Brain microvascular endothelial cell (primary cell): ENCODE results near the gene TMEM62.

Experiments
- DNase-seq: peaks from one replicate; pipeline ENCODE4 v3.0.0-alpha.2; 2020
- H3K27ac ChIP-seq: fragments of 250-450 bp; sonication (Bioruptor Pico); 2 replicates; pipeline ENCODE4 v1.5.1; 2020; ENCODE audit warnings: mild to moderate bottlenecking, moderate library complexity
- H3K27me3 ChIP-seq: fragments of 250-450 bp; sonication (Bioruptor Pico); replicated peaks from 2 replicates; pipeline ENCODE4 v1.5.1; 2020; ENCODE audit warnings: mild to moderate bottlenecking
- H3K36me3 ChIP-seq: fragments of 250-450 bp; sonication (Bioruptor Pico); replicated peaks from 2 replicates; pipeline ENCODE4 v1.5.1; 2020; ENCODE audit warnings: mild to moderate bottlenecking
- H3K4me3 ChIP-seq: 2 replicates; pipeline ENCODE4 v1.5.1; 2011; ENCODE audit warnings: low read depth, mild to moderate bottlenecking, control low read depth, low read length, moderate library complexity
- in situ Hi-C: cut with HindIII; loops from 2 replicates; pipeline ENCODE4 v1.10.0; 2017; ENCODE audit warnings: low sequenced_read_pairs, low pct_ligation_motif_present
- TF ChIP-seq, protein P1 (sequence below): IDR thresholded peaks from 2 replicates; pipeline ENCODE4 v1.5.1; 2011; ENCODE audit warnings: low read depth, mild to moderate bottlenecking, moderate library complexity, low read length, control low read depth, inconsistent platforms; ENCODE audit errors: missing control alignments

Gene TMEM62

DNA sequence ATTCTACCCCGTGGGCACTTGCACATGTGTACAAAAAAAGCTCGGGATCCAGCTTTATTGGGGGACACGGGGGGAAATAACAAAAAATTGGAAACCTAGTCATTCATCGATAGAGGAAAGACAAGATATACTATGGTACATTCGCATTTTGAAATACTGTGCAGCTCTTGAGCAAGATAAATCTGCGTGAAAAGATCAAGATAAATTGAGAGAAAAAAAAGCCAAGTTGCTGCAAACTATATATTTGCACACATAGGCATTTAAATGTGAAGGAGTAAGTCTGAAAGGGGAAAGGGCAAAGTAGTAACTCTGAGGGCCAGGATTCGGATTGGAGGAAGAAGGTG lies 26.9 kb upstream of the TMEM62 start:
- no peak for DNase-seq
- H3K27me3 ChIP-seq, result no peaks in the 10 kb centered on the region
- peak overlapping the region; percentile 71 for H3K27ac ChIP-seq
- no peaks in the 10 kb centered on the region for H3K36me3 ChIP-seq
- in situ Hi-C loops, result no loop called here
- peak overlapping the region; percentile 93 for H3K4me3 ChIP-seq
- TF ChIP-seq, protein P1, sequence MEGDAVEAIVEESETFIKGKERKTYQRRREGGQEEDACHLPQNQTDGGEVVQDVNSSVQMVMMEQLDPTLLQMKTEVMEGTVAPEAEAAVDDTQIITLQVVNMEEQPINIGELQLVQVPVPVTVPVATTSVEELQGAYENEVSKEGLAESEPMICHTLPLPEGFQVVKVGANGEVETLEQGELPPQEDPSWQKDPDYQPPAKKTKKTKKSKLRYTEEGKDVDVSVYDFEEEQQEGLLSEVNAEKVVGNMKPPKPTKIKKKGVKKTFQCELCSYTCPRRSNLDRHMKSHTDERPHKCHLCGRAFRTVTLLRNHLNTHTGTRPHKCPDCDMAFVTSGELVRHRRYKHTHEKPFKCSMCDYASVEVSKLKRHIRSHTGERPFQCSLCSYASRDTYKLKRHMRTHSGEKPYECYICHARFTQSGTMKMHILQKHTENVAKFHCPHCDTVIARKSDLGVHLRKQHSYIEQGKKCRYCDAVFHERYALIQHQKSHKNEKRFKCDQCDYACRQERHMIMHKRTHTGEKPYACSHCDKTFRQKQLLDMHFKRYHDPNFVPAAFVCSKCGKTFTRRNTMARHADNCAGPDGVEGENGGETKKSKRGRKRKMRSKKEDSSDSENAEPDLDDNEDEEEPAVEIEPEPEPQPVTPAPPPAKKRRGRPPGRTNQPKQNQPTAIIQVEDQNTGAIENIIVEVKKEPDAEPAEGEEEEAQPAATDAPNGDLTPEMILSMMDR, result no peak

DNA sequence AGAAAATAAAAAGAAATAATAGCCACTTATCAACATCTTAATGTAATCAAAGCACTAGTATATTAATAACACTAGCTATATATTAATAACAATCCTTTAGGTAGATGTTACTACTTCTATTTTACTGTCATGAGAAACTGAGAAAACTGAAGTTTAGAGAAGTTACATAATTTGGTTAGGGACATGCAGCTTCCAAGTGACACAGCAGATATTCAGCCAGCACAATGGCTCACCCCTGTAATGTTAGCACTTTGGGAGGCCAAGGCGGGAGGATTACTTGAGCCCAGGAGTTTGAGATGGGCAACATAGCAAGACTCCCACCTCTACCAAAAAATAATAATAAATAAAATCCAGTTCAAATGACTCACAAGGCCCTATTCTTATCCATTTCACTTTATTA lies 25.6 kb upstream of the TMEM62 start:
- in situ Hi-C loops, result no loop called here
- H3K4me3 ChIP-seq, result no peak overlapping the region
- no peaks in the 10 kb centered on the region for H3K27me3 ChIP-seq
- TF ChIP-seq, protein P1, result no peak
- H3K36me3 ChIP-seq, result no peaks in the 10 kb centered on the region
- no peak overlapping the region for H3K27ac ChIP-seq
- no peak for DNase-seq

DNA sequence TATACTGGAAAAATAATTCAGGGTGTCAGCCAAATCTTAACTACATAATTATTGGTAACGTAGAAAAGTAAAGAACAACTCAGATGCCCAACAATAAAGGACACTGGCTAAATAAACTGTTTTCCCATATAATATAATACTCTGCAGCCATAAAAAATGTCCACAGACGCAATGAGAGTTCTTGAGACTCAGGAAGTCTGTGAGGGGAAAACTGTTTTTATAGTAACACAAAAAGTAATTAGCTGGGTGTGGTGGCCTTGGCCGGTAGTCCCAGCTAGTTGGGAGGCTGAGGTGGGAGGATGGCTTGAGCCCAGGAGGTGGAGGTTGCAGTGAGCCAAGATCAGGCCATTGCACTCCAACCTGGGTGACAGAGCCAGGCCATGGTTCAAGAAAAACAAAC lies 22.0 kb upstream of the TMEM62 start:
- H3K36me3 ChIP-seq, result no peaks in the 10 kb centered on the region
- no peak overlapping the region for H3K27ac ChIP-seq
- in situ Hi-C loops, result no loop called here
- no peaks in the 10 kb centered on the region for H3K27me3 ChIP-seq
- no peak overlapping the region for H3K4me3 ChIP-seq
- no peak for DNase-seq
- TF ChIP-seq, protein P1, result no peak

DNA sequence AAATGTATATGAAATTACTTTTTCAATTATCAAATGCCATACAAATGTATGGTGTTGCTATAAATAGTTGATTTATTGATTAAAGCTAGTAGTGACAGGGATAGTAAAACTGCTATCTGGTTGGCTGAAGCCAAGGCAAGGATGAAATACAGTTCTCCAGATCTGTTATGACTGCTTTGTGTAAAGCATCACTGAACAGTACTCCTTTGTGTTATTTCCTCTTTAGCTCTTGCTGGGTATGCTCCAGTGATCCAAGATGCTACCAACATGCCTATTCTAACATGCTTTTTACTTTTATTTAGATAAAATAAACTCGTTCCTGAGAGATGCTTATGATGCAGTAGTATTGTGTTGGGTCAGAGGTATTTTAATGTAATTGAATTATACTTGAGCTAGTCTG lies 15.1 kb upstream of the TMEM62 start:
- H3K36me3 ChIP-seq, result no peaks in the 10 kb centered on the region
- H3K27ac ChIP-seq, result no peak overlapping the region
- TF ChIP-seq, protein P1, result no peak
- in situ Hi-C loops, result no loop called here
- no peak overlapping the region for H3K4me3 ChIP-seq
- DNase-seq, result no peak
- H3K27me3 ChIP-seq, result no peaks in the 10 kb centered on the region

DNA sequence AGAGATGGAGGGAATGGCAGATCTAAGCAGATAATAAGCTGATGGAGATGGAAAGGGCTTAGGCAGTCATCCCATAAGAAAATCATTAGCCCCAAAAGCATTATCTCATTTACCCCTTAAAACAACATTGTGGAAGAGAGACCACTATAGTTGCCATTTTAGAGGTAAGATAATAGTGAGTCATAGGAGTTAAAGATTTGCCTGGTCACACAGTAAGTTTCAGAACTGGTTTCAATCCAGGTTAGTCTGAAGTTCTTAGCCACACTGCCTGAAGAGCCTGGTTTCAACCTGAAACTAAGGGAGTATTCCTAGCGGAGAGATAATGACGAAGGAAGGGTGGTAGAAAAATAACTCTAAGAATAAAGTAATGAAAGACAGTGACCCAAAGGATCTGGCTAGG lies 14.6 kb upstream of the TMEM62 start:
- in situ Hi-C loops, result no loop called here
- H3K4me3 ChIP-seq, result no peak overlapping the region
- no peaks in the 10 kb centered on the region for H3K27me3 ChIP-seq
- H3K36me3 ChIP-seq, result no peaks in the 10 kb centered on the region
- TF ChIP-seq, protein P1, result no peak
- DNase-seq, result no peak
- H3K27ac ChIP-seq, result no peak overlapping the region

DNA sequence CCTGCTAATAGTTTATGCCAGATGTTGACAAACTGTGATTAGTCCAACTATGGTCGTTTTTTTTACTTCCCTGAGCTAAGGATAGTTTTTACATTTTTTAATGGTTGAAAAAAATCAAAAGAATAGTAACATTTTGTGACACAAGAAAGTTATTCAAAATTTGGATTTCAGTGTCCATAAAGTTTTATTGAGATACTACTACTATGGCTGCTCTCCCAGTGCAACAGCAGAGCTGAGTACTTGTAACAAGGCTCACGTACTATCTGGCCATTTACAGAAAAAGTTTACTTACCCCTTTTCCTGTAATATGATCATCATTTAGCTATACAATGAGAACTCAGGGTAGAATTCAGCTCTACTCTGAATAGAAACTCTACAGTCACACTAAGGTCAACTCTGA lies 11.5 kb upstream of the TMEM62 start:
- no peak overlapping the region for H3K4me3 ChIP-seq
- no peak for DNase-seq
- no peaks in the 10 kb centered on the region for H3K27me3 ChIP-seq
- H3K27ac ChIP-seq, result no peak overlapping the region
- TF ChIP-seq, protein P1, result no peak
- in situ Hi-C loops, result no loop called here
- H3K36me3 ChIP-seq, result no peaks in the 10 kb centered on the region
